Right ventricle myocardium superior (tissue), 1 donor: Measurements from ENCODE around the gene KLK15. TPM values are rescaled to one million over a fixed set of nuclear protein-coding genes. Genes with fewer than 3 reads are reported as not detected.
"Not testable (repeated sequence)": the region's sequence is repeated elsewhere in the genome, so short reads cannot be mapped to it uniquely, and the experiment has no call there.

ENCODE experiments used
- ATAC-seq: fragments of 200-7000 bp; cut with Tn5 transposase; one replicate; pipeline ENCODE4 v1.9.1; 2020; ENCODE audit warnings: mild to moderate bottlenecking; ENCODE audit not compliant: poor library complexity
- DNase-seq: peaks from one replicate; pipeline ENCODE4 v3.0.0-alpha.2; 2020
- intact Hi-C: fragments of 100-400 bp; cut with DNase I; formaldehyde crosslinking; loops from one replicate; pipeline ENCODE4 v1.11.2; 2022
- total RNA-seq: library from RNA; stranded (reverse); fragmentation: NEBNext Ultra II Directional; extraction: Animal tissue kit (Norgen Biotek cat#: 25700); gene quantifications from one replicate; pipeline ENCODE4 v1.2.1, GENCODE V29; 2021
- donor health status: DM: no; HTN: yes; CAD: no; lungs with severe emphysema.

Gene KLK15
- total RNA-seq, 1 donor from 2014 or later = not detected

DNA sequence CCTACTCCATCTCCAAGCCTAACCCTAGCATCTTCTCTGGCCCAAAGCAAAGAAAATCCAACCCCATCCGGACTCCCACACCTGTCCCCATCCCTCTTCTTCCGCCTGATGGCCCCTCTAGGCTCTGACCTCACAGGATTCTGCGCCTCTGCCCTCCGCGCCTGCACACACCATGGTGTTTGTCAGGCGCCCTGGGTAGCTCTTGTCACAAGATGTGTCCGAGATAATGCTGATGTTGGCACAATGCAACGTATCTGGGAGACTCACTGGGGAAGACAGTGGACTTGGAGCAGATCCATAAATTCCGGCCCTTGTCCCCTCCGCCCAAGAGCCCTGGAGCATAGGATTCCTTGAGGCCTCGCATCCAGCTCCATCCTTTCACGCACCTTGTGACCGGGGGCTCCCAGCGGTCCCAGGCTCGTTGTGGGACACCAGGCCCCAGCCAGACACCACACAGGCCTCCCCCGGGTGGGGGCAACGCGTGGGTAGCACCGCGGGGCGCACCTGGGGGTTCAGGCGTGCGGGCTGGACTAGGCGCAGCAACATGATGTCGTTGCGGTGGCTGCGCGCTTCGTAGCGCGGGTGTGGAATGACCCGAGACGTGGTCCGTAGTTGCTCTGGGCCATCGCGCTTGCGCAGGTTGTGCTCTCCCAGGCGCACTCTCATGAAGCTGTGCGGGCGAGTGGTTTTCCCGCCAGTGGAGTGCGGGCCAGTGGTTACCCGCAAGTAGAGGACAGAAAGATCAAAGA, 6.7 kb downstream of the KLK15 start:
- DNase-seq (no peak), ATAC-seq (no peak)

DNA sequence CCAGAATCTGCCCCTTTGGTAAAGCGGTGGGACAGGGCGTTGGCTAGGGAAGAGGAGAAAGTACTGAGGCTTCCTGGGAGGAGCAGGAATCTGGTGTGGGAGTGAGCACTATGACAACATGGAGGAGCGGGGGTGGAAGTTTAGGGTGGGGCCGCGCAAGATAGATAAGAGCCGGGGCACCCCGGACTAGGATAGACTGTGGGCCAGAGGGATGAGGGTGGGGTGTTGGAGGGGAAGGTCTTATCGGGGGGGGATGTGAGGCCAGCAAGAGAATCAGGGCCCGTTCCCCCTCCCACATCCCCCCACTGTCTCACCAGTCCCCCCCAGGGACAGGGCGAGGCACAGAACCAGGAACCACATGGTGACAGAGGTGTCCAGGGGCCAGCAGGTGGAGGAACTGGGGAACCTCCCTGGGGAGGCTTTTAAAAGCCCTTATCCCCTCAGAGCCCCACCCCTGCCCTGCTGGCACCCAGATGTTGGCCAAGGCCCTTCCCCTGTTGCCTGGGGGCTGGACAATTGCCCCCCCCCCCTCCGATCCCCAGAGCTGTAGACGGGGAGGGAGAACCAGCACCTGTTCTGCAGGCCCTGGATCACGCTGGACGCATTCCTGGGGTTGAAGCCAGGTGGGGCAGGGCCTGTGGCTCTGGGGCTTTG, 9.9 kb downstream of the KLK15 start, which contains the start of gene KLK1:
Gene KLK1, minus strand, starts transcription at position 399 of the 654 bp plus-strand sequence. Its CDS starts 39 bp downstream, at position 360.
- intact Hi-C loops = no loop called here
- ATAC-seq = no peak
- no peak for DNase-seq

More for the DNA sequence above, 6.7 kb downstream of the KLK15 start:
- intact Hi-C loops = no loop called here

DNA sequence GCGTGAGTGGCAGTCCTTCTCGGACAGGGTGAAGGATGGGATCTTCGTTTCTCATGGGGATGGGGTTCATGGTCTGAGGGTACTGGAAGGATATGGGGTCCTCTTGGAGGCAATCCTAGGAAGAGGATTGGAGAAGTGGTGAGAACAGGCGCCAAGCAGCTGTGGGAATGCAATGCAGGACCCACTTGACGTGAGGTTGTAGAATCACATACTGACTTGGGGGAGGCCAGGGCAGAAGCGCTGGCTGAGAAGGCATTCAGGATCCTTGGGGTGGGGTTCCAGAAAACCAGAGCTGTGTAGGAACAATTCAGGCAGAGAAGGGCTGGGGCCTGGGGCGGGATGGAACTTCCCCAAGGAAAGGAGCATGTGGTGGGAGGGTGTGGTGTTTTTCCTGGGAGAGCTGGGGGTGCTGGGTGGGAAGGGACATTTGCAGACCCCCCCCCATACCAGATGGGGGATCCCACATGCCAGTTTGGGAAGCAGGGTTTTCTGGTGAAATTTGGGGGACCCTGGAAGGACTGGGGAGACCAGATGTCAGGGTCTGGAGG, 10.6 kb downstream of the KLK15 start:
- no peak for ATAC-seq
- intact Hi-C loops = no loop called here

DNA sequence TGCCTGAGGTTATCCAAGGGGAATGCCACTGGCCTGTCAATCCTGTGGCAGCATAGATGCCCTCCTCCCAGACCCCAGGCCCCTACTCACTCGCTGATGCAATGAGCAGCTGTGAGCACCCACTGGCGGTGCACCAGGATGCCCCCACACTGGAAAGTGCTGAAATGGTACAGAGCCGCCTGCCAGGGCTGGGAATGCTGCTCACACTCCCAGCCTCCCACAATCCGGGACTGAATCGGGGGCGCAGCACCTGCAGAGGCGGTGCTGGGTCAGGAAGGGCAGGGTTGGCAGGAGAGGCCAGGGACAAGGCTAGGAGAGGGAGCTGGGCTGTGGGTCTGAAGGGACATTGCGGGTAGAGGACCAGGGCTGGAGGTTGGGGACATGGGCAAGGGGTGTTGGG, 11.8 kb downstream of the KLK15 start:
- DNase-seq = no peak
- intact Hi-C loops = no loop called here
- no peak for ATAC-seq

More for the DNA sequence above, 10.6 kb downstream of the KLK15 start:
- DNase-seq = no peak

DNA sequence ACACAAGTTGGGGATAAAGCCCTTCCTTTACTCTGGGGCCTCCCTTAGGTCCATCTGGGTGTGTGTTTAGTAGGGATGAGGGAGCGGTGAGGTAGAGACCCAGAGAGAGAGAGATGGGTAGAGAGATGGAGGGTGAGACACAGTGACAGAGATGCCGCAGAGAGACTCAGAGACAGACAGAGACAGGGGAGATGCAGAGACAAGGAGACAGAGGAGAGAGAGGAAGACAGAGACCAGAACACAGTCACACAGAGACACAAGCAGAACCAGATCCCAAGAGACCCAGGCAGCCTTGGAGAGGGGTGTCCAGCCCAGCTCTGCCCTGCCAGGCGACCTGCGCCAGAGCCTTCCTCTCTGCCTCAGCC, 12.1 kb downstream of the KLK15 start:
- intact Hi-C loops = no loop called here
- DNase-seq = no peak
- ATAC-seq = no peak

DNA sequence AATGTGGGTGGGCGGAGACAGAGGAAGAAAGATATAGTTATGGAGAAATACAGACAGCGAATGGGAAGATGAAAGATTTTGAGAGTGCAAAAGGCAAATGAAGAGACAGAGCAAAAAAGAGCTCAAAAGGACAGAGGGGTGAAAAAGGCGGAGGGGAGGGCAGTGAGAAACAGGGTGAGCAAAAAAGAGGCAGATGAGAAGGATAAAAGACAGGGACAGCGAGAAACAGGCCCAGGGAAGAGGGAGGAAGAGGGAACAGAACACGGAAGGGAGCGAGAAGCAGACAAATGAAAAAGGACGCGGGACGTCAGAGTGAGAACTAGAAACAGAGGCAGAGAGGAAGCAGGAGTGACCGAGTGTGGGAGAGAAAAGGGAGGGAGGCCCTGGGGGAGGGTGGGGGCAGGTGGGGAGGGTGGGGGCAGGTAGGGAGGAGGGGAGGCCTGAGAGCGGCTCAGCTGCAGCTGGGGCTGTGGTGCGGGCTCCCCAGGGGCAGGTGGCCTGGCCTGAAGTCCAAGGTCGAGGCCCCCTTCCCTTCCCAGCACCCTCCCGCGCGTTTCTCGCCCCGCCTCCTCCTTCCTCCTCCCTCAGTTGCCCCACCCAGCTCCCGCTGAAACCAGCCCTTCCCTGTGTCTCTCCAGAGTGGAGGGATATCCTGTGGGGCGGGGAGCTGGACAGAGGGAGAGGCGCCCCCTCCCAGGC, 12.7 kb downstream of the KLK15 start:
- ATAC-seq = peak; percentile 24
- no peak for DNase-seq

DNA sequence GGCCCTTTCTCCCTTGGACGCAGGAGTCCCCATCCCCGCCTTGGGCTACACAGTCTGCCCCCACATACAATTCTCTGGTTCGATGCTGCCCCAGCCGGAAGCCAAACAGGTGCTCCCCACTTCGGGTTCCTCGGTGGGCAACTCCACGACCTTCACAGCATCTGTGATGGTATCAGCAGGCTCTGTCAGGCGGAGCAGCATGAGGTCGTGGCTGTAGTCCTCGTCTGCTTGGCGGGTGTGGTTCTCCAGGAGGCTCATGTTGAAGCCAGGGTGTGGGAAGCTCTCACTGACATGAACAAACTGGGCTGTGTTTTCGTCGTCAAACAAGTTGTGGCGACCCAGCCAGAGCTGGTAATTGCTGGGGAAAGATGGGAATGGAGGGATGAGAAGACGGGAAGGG, 13.3 kb downstream of the KLK15 start:
- DNase-seq (no peak), ATAC-seq (no peak)
- intact Hi-C loops = no loop called here

More for the DNA sequence above, 12.7 kb downstream of the KLK15 start:
- intact Hi-C loops = no loop called here

DNA sequence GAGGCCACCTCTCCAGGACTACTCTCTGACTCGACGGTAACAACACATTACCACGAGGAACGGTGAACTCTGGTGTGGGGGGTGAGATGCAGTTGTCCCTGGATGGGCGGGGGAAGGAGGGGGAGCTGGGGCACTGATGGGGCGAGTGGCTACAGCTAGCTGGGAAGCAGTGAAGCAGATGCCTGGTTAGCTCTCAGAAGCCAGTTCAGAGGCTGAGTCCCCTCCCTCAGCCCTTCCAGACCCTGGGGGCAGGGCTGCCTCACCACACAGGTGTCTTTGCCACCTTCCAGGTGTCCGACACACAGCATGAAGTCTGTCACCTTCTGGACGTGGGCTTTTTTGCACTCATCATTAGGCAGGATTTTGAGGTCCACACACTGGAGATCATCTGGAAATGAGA, 13.7 kb downstream of the KLK15 start:
- intact Hi-C loops = no loop called here
- DNase-seq = no peak
- ATAC-seq = no peak

DNA sequence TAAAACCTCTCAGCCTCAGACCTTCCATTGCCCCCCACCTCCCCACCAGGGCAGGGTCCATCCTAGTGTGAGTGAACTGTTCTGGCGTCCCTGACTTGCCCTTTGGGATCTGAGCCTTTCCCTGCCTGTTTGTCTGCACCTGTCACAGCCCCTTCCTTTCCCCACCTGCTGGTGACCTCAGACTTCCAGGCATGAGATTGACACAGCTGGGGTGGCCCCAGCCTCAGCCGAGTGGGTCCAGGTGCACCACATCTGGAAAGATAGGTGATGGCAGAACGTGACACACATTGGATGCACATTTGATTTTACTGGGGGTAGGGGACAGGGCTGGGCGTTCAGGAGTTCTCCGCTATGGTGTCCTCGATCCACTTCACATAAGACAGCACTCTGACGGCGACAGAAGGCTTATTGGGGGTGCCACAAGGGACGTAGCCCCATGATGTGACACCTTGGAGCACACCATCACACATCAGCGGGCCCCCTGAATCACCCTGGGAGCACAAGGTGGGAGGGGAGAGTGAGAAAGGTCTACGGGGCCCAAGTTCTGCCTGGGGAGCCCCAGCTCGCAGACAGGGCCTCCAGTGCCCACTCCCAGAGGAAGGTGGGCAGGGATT, 14.4 kb downstream of the KLK15 start:
- intact Hi-C loops = no loop called here
- no peak for DNase-seq
- ATAC-seq = no peak

DNA sequence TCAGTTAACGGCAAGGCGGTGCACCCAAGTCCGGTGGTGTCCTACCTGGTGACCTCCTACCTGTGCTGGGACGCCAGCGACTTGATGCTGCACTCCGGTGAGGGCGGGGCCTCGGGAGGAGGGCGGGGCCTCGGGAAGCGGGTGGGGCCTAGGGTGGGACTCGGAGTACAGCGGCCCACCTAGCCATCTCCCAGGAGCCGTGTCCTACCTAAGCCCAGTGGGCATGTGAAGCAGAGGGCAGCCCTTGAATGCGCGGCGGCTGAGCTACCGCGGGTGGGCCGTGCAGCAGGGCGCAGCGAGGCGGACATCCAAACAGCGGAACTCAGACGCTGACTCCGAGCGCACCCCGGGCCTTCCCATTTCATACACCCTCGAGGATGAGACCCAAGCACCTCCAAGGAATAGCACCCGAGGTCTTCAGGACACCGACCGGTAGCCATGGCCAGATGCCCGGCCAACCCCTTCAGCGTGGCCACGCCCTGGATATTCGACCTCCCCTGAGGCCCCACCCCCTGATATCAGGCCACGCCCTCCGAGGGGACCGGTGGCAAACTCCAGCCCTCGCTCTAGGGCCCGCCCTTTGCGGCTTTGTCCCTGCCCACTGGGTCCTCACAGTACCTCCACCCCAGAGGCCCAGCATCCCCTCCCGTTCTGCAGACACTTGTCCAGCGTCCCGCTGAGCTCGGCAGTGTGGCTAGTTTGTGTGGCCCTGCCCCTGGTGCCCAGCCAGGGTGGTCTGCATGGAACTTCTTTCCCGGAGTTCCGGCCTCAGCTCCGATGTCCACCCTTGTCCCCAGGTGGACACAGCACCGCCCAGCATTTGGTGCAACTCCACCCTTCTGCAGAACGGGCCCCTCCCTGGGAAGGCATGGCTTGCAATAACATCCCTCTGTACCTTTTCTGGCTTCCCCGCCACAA, 15.2 kb downstream of the KLK15 start:
- ATAC-seq = peak; percentile 49
- peak; percentile 55 for DNase-seq
- intact Hi-C loops = no loop called here

DNA sequence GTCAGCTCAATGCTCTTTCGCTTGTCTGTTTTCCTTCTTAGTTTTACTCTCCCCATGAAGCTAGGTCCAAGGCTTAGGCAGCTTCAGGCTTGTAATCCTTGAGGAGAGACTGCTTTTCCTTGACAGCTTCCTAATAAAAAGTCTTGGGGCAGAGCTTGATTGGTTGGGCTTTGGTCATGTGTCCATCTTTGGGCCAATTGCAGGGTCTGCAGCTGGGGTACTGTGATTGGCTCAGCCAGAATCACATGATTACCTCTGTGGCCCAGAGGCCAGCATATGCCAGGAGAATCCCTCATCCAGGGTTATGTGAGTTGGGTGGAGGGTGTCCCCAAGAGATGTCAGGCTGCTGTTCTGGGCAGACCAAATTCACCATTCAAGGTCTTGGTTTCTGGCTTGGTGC, 17.9 kb downstream of the KLK15 start:
- intact Hi-C loops = no loop called here
- ATAC-seq (no peak), DNase-seq (no peak)

DNA sequence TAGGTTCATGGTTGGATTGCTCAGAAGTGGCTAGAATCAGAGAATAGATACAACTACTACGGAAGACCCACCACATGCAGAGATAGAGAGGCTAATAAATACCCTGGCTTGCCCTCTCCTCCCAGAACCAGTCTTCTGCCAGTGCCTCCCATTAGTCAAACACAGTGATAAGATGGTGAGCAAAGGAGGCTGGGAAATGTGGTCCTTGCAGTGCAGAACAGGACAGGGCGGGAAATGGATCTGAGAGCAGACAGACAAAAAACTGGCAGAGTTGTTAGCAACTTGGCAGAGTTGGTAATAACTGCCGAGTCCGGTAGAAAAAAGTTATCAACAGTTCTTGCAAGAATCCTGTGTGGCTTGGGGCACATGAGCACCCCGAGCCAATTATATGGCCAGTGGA, 18.5 kb downstream of the KLK15 start:
- intact Hi-C loops = no loop called here
- DNase-seq = no peak
- no peak for ATAC-seq

DNA sequence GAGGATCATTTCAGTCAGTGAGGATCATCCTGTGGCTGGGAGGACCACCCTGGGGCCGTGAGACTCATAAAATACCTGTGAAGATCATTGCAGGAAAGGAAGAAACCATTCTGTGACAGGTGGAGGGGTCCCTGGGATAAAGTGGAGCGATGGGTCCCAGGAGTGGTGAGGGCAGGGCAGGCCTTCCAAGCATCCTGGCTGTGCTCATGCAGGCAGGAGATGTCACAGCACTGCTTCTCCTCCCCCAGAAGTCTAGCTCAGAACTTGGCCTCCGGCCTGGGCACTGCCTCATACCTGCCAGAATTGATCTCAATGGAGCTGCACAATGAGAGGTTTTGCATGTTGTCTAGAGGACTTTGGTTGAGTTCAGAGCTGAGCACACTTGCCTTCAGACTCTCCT, 20.9 kb downstream of the KLK15 start:
- no peak for DNase-seq
- intact Hi-C loops = no loop called here
- no peak for ATAC-seq

DNA sequence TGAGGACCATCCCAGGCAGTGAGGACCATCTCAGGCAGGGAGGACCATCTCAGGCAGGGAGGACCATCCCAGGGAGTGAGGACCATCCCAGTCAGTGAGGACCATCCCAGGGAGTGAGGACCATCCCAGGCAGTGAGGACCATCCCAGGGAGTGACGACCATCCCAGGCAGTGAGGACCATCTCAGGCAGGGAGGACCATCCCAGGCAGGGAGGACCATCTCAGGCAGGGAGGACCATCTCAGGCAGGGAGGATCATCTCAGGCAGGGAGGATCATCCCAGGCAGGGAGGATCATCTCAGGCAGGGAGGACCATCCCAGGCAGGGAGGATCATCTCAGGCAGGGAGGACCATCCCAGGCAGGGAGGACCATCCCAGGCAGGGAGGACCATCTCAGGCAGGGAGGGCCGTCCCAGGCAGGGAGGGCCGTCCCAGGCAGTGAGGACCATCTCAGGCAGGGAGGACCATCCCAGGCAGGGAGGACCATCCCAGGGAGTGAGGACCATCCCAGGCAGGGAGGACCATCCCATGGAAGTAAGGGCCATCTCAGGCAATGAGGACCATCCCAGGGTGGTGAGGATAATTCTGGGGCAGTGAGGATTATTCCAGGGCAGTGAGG, 21.6 kb downstream of the KLK15 start:
- intact Hi-C loops, ATAC-seq, DNase-seq: not testable (repeated sequence)

DNA sequence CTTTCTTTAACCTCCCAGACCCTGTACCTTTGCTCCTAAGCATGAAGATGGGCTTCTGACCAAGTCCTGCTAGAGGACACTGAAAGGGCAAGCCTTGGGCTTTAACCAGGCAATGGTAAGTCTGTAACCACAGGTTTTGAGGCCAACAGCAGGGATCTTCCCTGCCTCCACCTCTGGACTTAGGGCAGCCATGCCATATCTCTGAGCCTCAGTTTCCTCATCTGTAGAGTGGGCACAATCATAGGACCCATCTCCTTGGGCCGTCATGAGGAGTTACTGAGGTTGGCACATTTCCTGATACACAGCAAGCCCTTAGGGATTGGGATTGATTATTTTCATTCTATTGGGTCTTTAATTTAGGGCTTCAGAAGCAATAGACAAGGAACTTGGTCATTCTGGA, 24.5 kb downstream of the KLK15 start:
- intact Hi-C loops = no loop called here
- ATAC-seq (no peak), DNase-seq (no peak)

DNA sequence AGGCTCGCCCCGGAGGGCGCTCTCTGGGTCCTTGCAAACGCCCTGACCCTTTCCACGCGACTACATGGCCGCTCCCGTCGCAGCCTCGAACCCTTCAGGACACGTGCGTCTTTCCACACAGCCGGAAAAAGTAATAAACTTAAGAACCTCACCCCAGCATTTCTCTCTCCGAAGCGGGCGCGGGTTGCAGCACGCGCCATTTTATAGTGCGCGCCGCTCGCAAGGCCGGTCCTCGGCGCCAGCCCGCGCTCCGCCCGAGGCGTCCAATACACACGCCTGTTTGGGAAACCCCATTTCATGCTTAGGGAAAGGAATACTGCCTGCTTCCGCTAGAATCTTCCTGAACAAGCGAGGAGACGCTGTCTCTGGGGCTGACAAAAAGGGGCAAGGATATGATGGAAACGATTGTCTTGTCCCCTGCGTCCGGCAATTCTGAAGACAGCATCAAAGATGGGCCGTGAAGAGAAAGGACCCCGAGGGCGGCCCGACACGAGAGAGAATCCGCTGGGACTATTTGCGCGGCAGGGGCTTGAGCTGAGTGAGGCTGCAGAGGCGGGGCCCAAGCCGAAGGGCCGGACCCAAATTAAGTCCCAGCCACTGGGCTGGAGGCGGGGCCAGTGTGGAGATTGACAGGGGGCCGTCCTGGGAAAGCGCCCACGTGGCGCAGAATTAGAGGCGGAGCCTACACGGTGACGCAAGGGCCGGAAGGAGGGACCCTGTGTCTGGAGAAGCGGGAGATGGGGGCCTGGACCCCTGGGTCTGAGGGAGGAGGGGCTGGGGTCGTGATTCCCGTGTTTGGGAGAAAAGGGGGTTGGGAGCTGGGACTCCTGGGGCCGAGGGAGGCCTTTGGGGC, 28.7 kb downstream of the KLK15 start:
- intact Hi-C loops = no loop called here
- peak; percentile 99 for DNase-seq
- ATAC-seq = peak; percentile 99
